NT2/D1 (cell line): Measurements from ENCODE around the gene IGF1R.

Source experiments
- DNase-seq: peaks from one replicate; pipeline ENCODE4 v3.0.0-alpha.2; 2011; ENCODE audit warnings: low read depth, low spot score
- H3K27me3 ChIP-seq: 2 replicates; pipeline ENCODE4 v1.6.0; 2011; ENCODE audit warnings: mild to moderate bottlenecking; ENCODE audit not compliant: insufficient read length, insufficient read depth
- H3K36me3 ChIP-seq: 2 replicates; pipeline ENCODE4 v1.6.1; 2011; ENCODE audit warnings: mild to moderate bottlenecking, low read length, mixed read lengths; ENCODE audit not compliant: insufficient read depth, insufficient read length
- H3K4me1 ChIP-seq: 2 replicates; pipeline ENCODE4 v1.5.1; 2011; ENCODE audit not compliant: insufficient read depth, insufficient read length
- H3K4me3 ChIP-seq: 2 replicates; pipeline ENCODE4 v1.5.1; 2011; ENCODE audit warnings: low read depth; ENCODE audit not compliant: insufficient read length
- H3K9ac ChIP-seq: 2 replicates; pipeline ENCODE4 v1.6.0; 2011; ENCODE audit warnings: low read depth; ENCODE audit not compliant: insufficient read length
- H3K9me3 ChIP-seq: 2 replicates; pipeline ENCODE4 v1.5.1; 2011; ENCODE audit warnings: mild to moderate bottlenecking, low read length; ENCODE audit not compliant: insufficient read depth
- SUZ12 ChIP-seq: IDR thresholded peaks from 2 replicates; pipeline ENCODE4 v1.6.1; 2011; ENCODE audit not compliant: insufficient read length, insufficient read depth; ENCODE audit errors: extremely low read depth
- YY1 ChIP-seq: IDR thresholded peaks from 2 replicates; pipeline ENCODE4 v1.6.1; 2011; ENCODE audit not compliant: insufficient read length, insufficient read depth
- ZNF274 ChIP-seq: IDR thresholded peaks from 2 replicates; pipeline ENCODE4 v1.6.1; 2011; ENCODE audit warnings: mild to moderate bottlenecking, low read depth, low read length

IGF1R gene

DNA sequence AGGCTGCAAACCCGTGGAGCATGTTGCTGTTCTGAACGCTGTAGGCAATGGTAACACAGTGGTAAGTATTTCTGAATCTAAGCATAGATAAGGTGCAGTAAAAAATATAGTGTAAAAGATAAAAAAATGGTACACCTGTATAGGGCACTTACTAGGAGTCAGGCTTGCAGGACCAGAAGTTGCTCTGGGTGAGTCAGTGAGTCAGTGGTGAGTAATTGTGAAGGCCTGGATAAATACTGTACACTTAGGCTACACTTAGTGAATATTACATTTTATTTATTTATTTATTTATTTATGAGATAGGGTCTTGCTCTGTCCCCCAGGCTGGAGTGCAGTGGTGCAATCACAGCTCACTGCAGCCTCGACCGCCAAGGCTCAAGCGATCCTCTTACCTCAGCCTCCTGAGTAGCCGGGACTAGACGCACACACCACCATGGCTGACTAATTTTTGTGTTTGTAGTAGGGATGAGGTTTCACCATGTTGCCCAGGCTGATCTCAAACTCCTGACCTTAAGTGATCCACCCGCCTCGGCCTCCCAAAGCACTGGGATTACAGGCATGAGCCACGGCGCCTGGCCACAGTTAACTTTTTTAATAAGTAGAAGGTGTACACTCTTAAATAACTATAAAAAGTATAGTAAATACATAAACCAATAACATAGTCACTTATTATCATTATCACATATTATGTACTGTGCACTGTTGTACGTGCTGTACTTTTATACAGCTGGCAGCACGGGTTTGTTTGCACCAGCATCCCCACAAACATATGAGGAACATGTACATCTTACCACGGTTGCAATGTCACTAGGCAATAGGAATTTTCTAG lies 155.1 kb downstream of the IGF1R start:
- H3K36me3 ChIP-seq = no peaks in the 10 kb centered on the region
- no peak for TF ChIP-seq SUZ12
- TF ChIP-seq ZNF274 = no peak
- no peak for TF ChIP-seq YY1
- H3K4me1 ChIP-seq = peaks cover 17% of the 10 kb centered on the region
- H3K4me3 ChIP-seq = no peak overlapping the region
- H3K27me3 ChIP-seq = no peaks in the 10 kb centered on the region
- DNase-seq = no peak
- no peak overlapping the region for H3K9ac ChIP-seq
- H3K9me3 ChIP-seq = no peaks in the 10 kb centered on the region

DNA sequence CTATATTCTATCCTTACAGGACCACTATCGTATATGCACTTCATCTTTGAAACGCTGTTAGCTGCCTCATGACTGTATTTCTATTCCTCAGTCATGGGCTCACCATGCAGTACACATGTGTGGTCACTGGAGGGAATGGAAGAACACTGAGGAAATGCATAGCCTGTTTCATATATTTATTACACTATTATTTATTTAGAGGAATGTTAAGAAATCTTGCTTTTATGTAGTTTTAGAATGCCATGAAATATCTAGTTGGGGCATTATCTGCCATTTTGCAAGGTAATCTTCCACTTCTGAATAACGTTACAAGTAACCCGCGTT lies 155.7 kb downstream of the IGF1R start:
- Histone ChIP-seq H3K36me3 (no peaks in the 10 kb centered on the region), H3K4me1 (peaks cover 14% of the 10 kb centered on the region), H3K27me3 (no peaks in the 10 kb centered on the region), H3K9ac (no peak overlapping the region), H3K4me3 (no peak overlapping the region), H3K9me3 (no peaks in the 10 kb centered on the region)
- TF ChIP-seq ZNF274 = no peak
- TF ChIP-seq YY1 = no peak
- TF ChIP-seq SUZ12 = no peak
- no peak for DNase-seq

DNA sequence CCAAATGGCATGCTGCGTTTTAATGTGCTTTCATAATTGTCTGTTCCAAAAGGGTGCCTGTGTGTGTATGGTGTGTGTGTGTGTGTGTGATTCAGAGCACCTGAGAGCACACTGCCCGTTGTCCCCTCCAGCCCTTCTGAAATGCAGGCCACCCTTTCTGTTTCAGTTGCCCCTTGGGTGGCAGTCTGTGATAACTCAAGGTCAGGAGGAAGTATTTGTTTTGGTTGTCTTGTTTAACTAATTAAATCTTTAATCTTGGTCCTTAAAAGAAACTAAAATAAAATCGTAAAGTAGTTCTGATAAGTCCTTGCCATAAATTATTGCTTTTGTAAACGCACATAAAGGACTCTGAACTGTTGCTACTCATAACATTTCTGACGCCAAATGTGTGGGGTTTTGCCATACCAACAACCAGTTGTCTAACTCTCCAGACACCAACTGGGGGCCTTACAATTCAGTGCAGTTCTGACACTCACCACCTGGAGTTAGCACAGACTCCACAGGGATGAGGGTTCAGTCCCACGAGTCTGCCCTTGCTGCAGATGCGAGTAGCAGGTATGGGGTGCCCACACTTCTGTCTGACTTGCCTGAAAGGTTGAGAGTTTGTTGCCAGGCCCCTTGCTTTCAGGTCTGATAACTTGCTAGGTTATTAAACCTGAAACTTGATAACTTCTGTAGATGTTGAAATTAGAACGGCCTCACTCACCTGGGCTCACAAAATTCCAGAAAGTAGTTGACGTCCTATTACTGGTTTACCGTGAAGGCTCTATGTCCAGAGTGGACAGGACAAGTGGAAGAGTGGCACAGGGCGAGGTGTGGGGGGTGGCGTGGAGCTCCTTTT lies 157.3 kb downstream of the IGF1R start:
- Histone ChIP-seq H3K9ac (no peak overlapping the region), H3K4me3 (no peak overlapping the region), H3K9me3 (no peaks in the 10 kb centered on the region), H3K4me1 (peaks cover 14% of the 10 kb centered on the region), H3K27me3 (no peaks in the 10 kb centered on the region), H3K36me3 (no peaks in the 10 kb centered on the region)
- DNase-seq = no peak
- TF ChIP-seq YY1 (no peak), SUZ12 (no peak), ZNF274 (no peak)

DNA sequence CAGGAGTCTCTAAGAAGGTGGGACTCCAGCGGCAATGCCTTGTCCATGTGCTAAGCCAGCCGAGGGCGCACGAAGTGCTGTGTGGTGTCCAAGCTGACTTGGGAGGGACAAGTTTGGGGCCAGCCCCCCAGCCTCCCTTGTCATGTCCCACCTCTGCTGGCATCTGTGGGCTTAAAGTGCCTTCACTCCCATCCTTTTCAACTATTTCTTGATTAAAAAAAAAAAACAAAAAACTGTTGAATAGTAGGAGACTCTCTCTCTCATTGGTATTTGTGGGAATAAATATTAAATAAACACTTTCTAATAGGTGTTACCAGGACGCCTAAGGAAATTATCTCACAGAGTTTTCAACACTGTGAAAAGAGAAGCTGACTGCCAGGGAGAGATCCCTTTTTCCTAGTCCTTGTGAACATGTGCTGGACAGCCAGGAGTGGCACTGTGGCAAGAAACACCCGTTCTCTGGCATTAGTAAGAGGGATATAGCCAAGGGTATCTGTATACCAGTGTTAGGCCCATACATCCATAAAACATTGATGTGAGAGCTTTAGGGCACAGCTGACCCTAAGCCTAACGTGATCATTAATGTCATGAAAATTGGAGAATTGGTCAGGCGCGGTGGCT lies 158.0 kb downstream of the IGF1R start:
- DNase-seq = no peak
- no peak overlapping the region for H3K4me3 ChIP-seq
- TF ChIP-seq ZNF274 (no peak), SUZ12 (no peak), YY1 (no peak)
- no peaks in the 10 kb centered on the region for H3K9me3 ChIP-seq
- H3K9ac ChIP-seq = no peak overlapping the region
- H3K36me3 ChIP-seq = no peaks in the 10 kb centered on the region
- no peaks in the 10 kb centered on the region for H3K27me3 ChIP-seq
- peaks cover 13% of the 10 kb centered on the region for H3K4me1 ChIP-seq

DNA sequence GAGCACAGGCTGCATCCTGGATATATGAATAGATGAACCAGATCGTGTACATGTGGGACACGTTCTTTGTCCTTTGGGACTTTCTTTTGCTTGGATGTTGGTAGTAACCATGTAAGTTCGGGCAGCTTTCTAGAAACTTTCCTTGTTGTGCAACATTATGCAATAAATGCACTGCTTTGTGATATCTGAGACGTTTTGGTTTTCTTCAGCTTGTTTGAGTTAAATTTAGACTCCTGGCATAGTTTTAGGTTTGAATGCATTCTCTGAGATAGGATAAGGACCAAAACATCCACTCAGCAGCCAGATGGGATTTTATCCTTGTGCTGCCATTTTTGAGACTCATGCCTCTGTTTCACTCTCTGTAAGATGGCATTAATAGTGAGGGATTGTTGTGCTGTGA lies 158.9 kb downstream of the IGF1R start:
- H3K36me3 ChIP-seq = no peaks in the 10 kb centered on the region
- DNase-seq = no peak
- no peak overlapping the region for H3K4me3 ChIP-seq

DNA sequence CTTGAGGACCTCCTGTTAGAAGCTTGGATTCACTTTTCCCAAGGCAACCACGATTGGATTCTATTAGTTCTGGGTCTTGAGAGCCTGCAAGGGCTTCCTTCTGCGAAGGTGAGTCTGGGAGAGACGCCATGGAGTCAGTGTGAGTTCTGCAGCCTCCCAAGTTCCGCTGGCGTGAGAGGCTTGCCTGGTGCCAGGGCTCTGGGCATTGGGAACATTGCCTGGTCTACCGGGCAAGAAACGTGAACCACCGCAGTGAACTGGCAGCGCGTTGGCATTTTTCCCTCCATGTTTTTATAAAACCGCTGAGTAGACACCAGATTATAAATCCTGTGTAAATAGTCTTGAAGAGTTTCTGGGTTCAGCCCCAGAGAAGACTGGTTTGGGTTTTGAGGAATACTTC lies 160.9 kb downstream of the IGF1R start:
- no peak overlapping the region for H3K9ac ChIP-seq
- DNase-seq = no peak
- H3K4me1 ChIP-seq = peaks cover 6% of the 10 kb centered on the region
- H3K27me3 ChIP-seq = no peaks in the 10 kb centered on the region
- H3K36me3 ChIP-seq = peaks cover 6% of the 10 kb centered on the region
- no peak overlapping the region for H3K4me3 ChIP-seq
- peaks cover 6% of the 10 kb centered on the region; the same call in 1 of the 2 replicates for H3K9me3 ChIP-seq
- TF ChIP-seq YY1 (no peak), SUZ12 (no peak), ZNF274 (no peak)

More for the DNA sequence above, 158.9 kb downstream of the IGF1R start:
- no peak for TF ChIP-seq SUZ12
- no peak for TF ChIP-seq YY1
- no peak for TF ChIP-seq ZNF274
- H3K4me1 ChIP-seq = peaks cover 5% of the 10 kb centered on the region
- H3K9ac ChIP-seq = no peak overlapping the region
- no peaks in the 10 kb centered on the region for H3K27me3 ChIP-seq
- H3K9me3 ChIP-seq = no peaks in the 10 kb centered on the region
